Measurements from ENCODE around the gene ABCC5.

DNA sequence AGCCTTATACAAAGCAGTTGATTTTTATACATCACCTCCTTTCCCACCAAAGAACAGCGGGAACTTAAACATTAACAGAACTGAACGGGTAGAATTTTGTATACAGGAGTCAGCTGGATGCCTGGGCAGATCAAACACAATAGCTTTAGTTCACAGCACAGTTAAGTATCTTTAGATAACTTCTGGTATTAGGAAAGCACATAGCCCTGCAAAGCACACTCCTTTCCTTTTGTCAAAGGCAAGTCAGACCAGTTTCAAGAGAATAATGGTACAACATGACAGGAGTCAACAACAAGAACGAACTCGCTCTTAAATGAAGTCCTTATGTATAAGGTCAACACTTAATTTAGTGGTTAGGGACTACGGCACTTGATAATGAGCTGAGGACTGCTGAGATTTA, 26.3 kb downstream of the ABCC5 start:
- TF ChIP-seq, protein P1, sequence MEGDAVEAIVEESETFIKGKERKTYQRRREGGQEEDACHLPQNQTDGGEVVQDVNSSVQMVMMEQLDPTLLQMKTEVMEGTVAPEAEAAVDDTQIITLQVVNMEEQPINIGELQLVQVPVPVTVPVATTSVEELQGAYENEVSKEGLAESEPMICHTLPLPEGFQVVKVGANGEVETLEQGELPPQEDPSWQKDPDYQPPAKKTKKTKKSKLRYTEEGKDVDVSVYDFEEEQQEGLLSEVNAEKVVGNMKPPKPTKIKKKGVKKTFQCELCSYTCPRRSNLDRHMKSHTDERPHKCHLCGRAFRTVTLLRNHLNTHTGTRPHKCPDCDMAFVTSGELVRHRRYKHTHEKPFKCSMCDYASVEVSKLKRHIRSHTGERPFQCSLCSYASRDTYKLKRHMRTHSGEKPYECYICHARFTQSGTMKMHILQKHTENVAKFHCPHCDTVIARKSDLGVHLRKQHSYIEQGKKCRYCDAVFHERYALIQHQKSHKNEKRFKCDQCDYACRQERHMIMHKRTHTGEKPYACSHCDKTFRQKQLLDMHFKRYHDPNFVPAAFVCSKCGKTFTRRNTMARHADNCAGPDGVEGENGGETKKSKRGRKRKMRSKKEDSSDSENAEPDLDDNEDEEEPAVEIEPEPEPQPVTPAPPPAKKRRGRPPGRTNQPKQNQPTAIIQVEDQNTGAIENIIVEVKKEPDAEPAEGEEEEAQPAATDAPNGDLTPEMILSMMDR (IDR thresholded peaks at IDR 0.05), result no peak
- TF ChIP-seq POLR2AphosphoS5 (IDR thresholded peaks at IDR 0.05; ENCODE audit: low read depth, low read length), result no peak
